Panc1 (cell line): Measurements from ENCODE around the gene KMT5B. TPM values are rescaled to one million over a fixed set of nuclear protein-coding genes. Genes with fewer than 3 reads are reported as not detected.

Experiments
- ATAC-seq: fragments of 200-7000 bp; cut with Tn5 transposase; 2 replicates; pipeline ENCODE4 v1.9.1; 2020; ENCODE audit warnings: mild to moderate bottlenecking, moderate library complexity
- BruUV-seq: library from RNA; stranded (reverse); fragments of 400-500 nt; replicated peaks from 2 replicates; lab custom pipeline; 2021; lab: Mats Ljungman, UMichigan
- CTCF ChIA-PET: fragments of 300-600 bp; sonication (Branson Sonifier 250); formaldehyde crosslinking; loops from one replicate; lab custom pipeline; 2022; ENCODE audit warnings: antibody characterized with exemption; lab: Charles Lee
- POLR2A ChIA-PET: fragments of 300-600 bp; sonication (Branson Sonifier 250); formaldehyde crosslinking; loops from one replicate; lab custom pipeline; 2022; ENCODE audit warnings: antibody characterized with exemption; lab: Charles Lee
- DNase-seq: peaks from one replicate; pipeline ENCODE4 v3.0.0-alpha.2; 2010; ENCODE audit warnings: low read depth, low spot score
- H3K27ac ChIP-seq: 2 replicates; pipeline ENCODE4 v1.5.1; 2011; ENCODE audit warnings: mild to moderate bottlenecking, low read length, inconsistent platforms
- H3K27me3 ChIP-seq: fragments of 200-500 bp; sonication (Bioruptor generic); 2 replicates; pipeline ENCODE4 v1.6.0; 2014; ENCODE audit warnings: low read length, inconsistent platforms; ENCODE audit not compliant: control insufficient read depth, insufficient read depth
- H3K36me3 ChIP-seq: fragments of 200-500 bp; sonication (Bioruptor generic); 2 replicates; pipeline ENCODE4 v1.5.1; 2014; ENCODE audit warnings: inconsistent platforms, mild to moderate bottlenecking, low read length, moderate library complexity; ENCODE audit not compliant: control insufficient read depth, insufficient read depth
- H3K4me1 ChIP-seq: 2 replicates; pipeline ENCODE4 v1.5.1; 2011; ENCODE audit warnings: inconsistent platforms, mild to moderate bottlenecking, low read length, moderate library complexity; ENCODE audit not compliant: control insufficient read depth, insufficient read depth
- H3K4me3 ChIP-seq, 2 experiments: 2 replicates each; pipeline ENCODE4 v1.5.1; 2011 to 2012; ENCODE audit warnings: low read depth in 2 of 2, low read length in 2 of 2, mild to moderate bottlenecking in 2 of 2, inconsistent platforms in 1 of 2, moderate library complexity in 1 of 2
- H3K9me3 ChIP-seq: fragments of 200-500 bp; sonication (Bioruptor generic); 2 replicates; pipeline ENCODE4 v1.5.1; 2014; ENCODE audit warnings: low read depth, mild to moderate bottlenecking, inconsistent platforms, low read length, moderate library complexity; ENCODE audit not compliant: control insufficient read depth, insufficient read depth
- CTCF ChIP-seq: fragments of 450-650 bp; IDR thresholded peaks from 2 replicates; pipeline ENCODE4 v1.5.1; 2017; ENCODE audit warnings: mild to moderate bottlenecking
- POLR2AphosphoS5 ChIP-seq: IDR thresholded peaks from 2 replicates; pipeline ENCODE4 v1.6.1; 2012; ENCODE audit warnings: mild to moderate bottlenecking, low read depth, low read length, moderate library complexity
- SIN3A ChIP-seq: IDR thresholded peaks from 2 replicates; pipeline ENCODE4 v1.6.1; 2012; ENCODE audit warnings: low read depth, mild to moderate bottlenecking, low read length, moderate library complexity, borderline replicate concordance; ENCODE audit not compliant: insufficient read depth
- TCF7L2 ChIP-seq: IDR thresholded peaks from 2 replicates; pipeline ENCODE4 v1.6.1; 2011; ENCODE audit warnings: mild to moderate bottlenecking, low read depth, low read length, inconsistent platforms
- in situ Hi-C: cut with HindIII; loops from 2 replicates; pipeline ENCODE4 v1.10.0; 2016; ENCODE audit warnings: low sequenced_read_pairs, low pct_unique_long_range_greater_than_20kb
- intact Hi-C: fragments of 100-400 bp; cut with micrococcal nuclease; formaldehyde crosslinking; loops from one replicate; pipeline ENCODE4 v1.10.0; 2022; ENCODE audit not compliant: unreplicated experiment
- total RNA-seq: library from RNA; stranded (reverse); gene quantifications from one replicate; pipeline ENCODE4 v1.2.1, GENCODE V29; 2021; ENCODE audit not compliant: unreplicated experiment
- TF ChIP-seq, protein P1 (sequence below), 2 experiments: IDR thresholded peaks; 2 replicates each; pipeline ENCODE4 v1.6.1; 2011 to 2012; ENCODE audit warnings: low read depth in 2 of 2, control low read depth in 1 of 2, low read length in 1 of 2, mild to moderate bottlenecking in 1 of 2, moderate library complexity in 1 of 2; ENCODE audit not compliant: insufficient read depth in 1 of 2

Gene KMT5B
- total RNA-seq, 1 experiment from 2014 or later, result 48.6 TPM

DNA sequence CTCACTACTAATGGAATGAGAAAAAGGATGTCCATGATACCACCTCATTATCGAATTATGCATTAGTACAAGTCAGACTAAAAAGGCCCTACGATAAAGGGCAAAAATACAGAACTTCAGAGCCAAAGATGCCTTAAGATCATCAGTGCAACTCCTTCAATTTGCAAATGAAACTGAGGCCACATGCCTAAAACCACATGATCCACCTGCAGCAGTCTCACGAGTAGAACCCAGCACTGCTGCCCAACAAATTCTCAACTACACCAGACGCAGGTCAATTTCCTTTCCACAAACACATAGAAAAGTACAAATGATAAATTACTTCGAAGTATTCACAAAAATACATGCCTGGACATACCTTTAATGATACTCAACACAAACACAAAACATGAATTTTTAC lies 20.1 kb downstream of the KMT5B start:
- in situ Hi-C loops, result no loop called here
- Histone ChIP-seq H3K27me3 (no peaks in the 10 kb centered on the region), H3K4me3 (no peak overlapping the region), H3K36me3 (no peaks in the 10 kb centered on the region), H3K27ac (no peak overlapping the region), H3K9me3 (no peaks in the 10 kb centered on the region), H3K4me1 (0 out of 2 replicates have a peak, but pooled peaks cover 3% of the 10 kb centered on the region)
- no TSS peak for BruUV-seq
- intact Hi-C loops, result no loop called here
- DNase-seq (no peak), ATAC-seq (no peak)
- TF ChIP-seq POLR2AphosphoS5 (no peak), TCF7L2 (no peak), CTCF (no peak), SIN3A (no peak)
- TF ChIP-seq, protein P1, sequence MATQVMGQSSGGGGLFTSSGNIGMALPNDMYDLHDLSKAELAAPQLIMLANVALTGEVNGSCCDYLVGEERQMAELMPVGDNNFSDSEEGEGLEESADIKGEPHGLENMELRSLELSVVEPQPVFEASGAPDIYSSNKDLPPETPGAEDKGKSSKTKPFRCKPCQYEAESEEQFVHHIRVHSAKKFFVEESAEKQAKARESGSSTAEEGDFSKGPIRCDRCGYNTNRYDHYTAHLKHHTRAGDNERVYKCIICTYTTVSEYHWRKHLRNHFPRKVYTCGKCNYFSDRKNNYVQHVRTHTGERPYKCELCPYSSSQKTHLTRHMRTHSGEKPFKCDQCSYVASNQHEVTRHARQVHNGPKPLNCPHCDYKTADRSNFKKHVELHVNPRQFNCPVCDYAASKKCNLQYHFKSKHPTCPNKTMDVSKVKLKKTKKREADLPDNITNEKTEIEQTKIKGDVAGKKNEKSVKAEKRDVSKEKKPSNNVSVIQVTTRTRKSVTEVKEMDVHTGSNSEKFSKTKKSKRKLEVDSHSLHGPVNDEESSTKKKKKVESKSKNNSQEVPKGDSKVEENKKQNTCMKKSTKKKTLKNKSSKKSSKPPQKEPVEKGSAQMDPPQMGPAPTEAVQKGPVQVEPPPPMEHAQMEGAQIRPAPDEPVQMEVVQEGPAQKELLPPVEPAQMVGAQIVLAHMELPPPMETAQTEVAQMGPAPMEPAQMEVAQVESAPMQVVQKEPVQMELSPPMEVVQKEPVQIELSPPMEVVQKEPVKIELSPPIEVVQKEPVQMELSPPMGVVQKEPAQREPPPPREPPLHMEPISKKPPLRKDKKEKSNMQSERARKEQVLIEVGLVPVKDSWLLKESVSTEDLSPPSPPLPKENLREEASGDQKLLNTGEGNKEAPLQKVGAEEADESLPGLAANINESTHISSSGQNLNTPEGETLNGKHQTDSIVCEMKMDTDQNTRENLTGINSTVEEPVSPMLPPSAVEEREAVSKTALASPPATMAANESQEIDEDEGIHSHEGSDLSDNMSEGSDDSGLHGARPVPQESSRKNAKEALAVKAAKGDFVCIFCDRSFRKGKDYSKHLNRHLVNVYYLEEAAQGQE (IDR thresholded peaks at IDR 0.05; ENCODE audit: insufficient read depth in 1 of 2, low read depth in 2 of 2, low read length in 1 of 2), result no peak
- POLR2A ChIA-PET, result interaction anchor here (0.7 kb wide), 1 partner anchor 263 kb away, joined by 5 read pairs; no protein-coding TSS in a partner anchor
- CTCF ChIA-PET, result no interaction called here

GRCh38 chr11:68191661-68192579 lies 21.2 kb downstream of the KMT5B start:
- intact Hi-C loops (no loop called here), in situ Hi-C loops (no loop called here)
- CTCF ChIA-PET, result interaction anchor here (0.7 kb wide), 1 partner anchor 16 kb away, joined by 3 read pairs; no protein-coding TSS in a partner anchor
- no peak overlapping the region for H3K4me3 ChIP-seq
- TF ChIP-seq SIN3A (no peak), TCF7L2 (no peak), CTCF (no peak), POLR2AphosphoS5 (no peak)
- TF ChIP-seq, protein P1 (IDR thresholded peaks at IDR 0.05; ENCODE audit: insufficient read depth in 1 of 2, low read depth in 2 of 2, low read length in 1 of 2), result no peak
- ATAC-seq (peak; percentile 59), DNase-seq (no peak)
- no peaks in the 10 kb centered on the region for H3K27me3 ChIP-seq
- no peaks in the 10 kb centered on the region for H3K36me3 ChIP-seq
- H3K27ac ChIP-seq, result no peak overlapping the region
- no peaks in the 10 kb centered on the region for H3K9me3 ChIP-seq
- POLR2A ChIA-PET, result interaction anchor here (0.5 kb wide), 1 partner anchor 153 kb away, joined by 3 read pairs; the partner anchor contains the start of gene TCIRG1
- no TSS peak for BruUV-seq
- 0 out of 2 replicates have a peak, but pooled peaks cover 3% of the 10 kb centered on the region for H3K4me1 ChIP-seq
